ENCODE results near the gene GRIK3.

DNA sequence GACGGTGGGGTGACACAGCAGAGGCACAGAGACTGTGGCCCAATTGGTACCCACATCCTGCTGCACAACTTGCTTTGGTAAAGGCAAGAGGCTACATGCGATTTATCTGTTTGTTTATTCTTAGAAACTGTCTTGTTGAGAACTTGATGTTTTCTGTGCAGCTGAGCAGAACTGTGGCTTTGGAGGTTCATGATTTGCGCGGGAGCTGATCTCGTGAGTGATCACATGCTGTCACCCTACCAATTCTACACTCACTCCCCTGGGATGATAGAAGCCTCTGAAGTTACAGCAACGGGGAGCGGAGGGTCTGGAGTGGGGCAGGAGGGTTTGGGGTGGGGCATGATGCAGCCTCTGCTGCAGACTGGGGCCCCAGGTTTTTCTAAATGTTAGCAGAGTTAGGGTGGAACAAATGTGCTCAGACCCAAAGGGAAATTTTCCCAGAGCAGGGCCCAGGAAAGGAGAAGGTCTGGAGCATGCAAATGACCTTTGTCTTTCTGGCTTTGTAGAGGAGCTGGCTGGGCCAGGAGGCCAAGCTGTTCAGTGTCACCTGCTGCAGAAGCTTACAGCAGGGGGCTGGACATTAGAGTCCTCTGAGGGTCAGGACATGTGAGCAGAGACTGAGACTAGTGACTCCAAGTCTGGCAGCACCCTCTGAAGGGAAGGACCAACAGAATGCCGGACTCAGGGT lies 83.6 kb downstream of the GRIK3 start:
- TF ChIP-seq, protein P1, sequence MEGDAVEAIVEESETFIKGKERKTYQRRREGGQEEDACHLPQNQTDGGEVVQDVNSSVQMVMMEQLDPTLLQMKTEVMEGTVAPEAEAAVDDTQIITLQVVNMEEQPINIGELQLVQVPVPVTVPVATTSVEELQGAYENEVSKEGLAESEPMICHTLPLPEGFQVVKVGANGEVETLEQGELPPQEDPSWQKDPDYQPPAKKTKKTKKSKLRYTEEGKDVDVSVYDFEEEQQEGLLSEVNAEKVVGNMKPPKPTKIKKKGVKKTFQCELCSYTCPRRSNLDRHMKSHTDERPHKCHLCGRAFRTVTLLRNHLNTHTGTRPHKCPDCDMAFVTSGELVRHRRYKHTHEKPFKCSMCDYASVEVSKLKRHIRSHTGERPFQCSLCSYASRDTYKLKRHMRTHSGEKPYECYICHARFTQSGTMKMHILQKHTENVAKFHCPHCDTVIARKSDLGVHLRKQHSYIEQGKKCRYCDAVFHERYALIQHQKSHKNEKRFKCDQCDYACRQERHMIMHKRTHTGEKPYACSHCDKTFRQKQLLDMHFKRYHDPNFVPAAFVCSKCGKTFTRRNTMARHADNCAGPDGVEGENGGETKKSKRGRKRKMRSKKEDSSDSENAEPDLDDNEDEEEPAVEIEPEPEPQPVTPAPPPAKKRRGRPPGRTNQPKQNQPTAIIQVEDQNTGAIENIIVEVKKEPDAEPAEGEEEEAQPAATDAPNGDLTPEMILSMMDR (conservative IDR thresholded peaks at IDR 0.05 in 1 of 2, IDR thresholded peaks at IDR 0.05 in 1 of 2; ENCODE audit: extremely low read depth in 1 of 2, insufficient read depth in 1 of 2, low read depth in 1 of 2, low read length in 2 of 2), result no peak
- TF ChIP-seq EZH2 (IDR thresholded peaks at IDR 0.05; ENCODE audit: borderline replicate concordance, low read length), result no peak
